Activated CD8-positive, alpha-beta T cell treated with anti-CD3 and anti-CD28 coated beads, Interleukin-2, amount 10 ng/mL, durations not matched to agents 7 days and 5 days (primary cell): ENCODE results near the gene GKAP1. TPM values are rescaled to one million over a fixed set of nuclear protein-coding genes. Genes with fewer than 3 reads are reported as not detected.
"Not testable (repeated sequence)": the region's sequence is repeated elsewhere in the genome, so short reads cannot be mapped to it uniquely, and the experiment has no call there.

Experiments used
- ATAC-seq: fragments of 150-1000 bp; cut with Tn5 transposase; one replicate; pipeline ENCODE4 v1.10.0; 2021; ENCODE audit warnings: moderate library complexity
- CTCF ChIA-PET: fragments of 350-600 bp; sonication (Branson Sonifier 250); formaldehyde crosslinking; loops from one replicate; lab custom pipeline; 2021; ENCODE audit warnings: antibody characterized with exemption; lab: Charles Lee
- POLR2A ChIA-PET: fragments of 350-600 bp; sonication (Branson Sonifier 250); formaldehyde crosslinking; loops from one replicate; lab custom pipeline; 2021; ENCODE audit warnings: antibody characterized with exemption; lab: Charles Lee
- DNase-seq: peaks from one replicate; pipeline ENCODE4 v3.0.0-alpha.2; 2020
- H3K27ac Mint-ChIP-seq: one replicate; pipeline ENCODE4 v1.8.0; 2021; ENCODE audit warnings: mild to moderate bottlenecking, mixed read lengths
- H3K27me3 Mint-ChIP-seq: one replicate; pipeline ENCODE4 v1.8.0; 2021; ENCODE audit warnings: low read depth, mixed read lengths
- H3K36me3 Mint-ChIP-seq: one replicate; pipeline ENCODE4 v1.8.0; 2021; ENCODE audit warnings: low read depth, mixed read lengths
- H3K4me1 Mint-ChIP-seq: one replicate; pipeline ENCODE4 v1.8.0; 2021; ENCODE audit warnings: low read depth, mixed read lengths
- H3K4me3 Mint-ChIP-seq: one replicate; pipeline ENCODE4 v1.8.0; 2021; ENCODE audit warnings: mild to moderate bottlenecking, mixed read lengths
- H3K9me3 Mint-ChIP-seq: one replicate; pipeline ENCODE4 v1.8.0; 2022; ENCODE audit warnings: mixed read lengths; ENCODE audit not compliant: insufficient read depth
- total RNA-seq, 2 experiments: library from RNA; stranded (reverse); gene quantifications; one replicate each; pipeline ENCODE4 v1.2.3, GENCODE V29; 2021

Gene GKAP1
- total RNA-seq, 2 experiments from 2014 or later = 1.8 to 2.4 TPM

DNA sequence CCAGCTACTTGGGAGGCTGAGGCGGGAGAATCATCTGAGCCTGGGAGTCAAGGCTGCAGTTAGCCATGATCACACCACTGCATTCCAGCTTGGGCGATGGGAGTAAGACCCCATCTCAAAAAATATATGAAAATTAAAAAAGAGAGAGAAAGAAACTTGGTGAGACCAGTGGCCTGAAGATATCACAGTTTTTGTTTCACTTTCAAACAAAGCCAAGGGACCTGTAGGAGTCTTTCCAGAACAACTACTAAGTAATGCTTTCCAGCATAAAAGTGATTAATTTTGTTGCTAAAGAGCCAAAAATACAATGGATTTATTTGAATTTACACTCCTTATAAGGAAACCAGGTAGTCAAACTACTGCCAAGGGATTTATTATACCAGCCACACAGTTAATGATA, 23.5 kb downstream of the GKAP1 start:
- ATAC-seq (no peak), DNase-seq (no peak)
- Mint-ChIP-seq H3K9me3 (no peaks in the 10 kb centered on the region), H3K27me3 (no peaks in the 10 kb centered on the region), H3K4me1 (peaks cover 5% of the 10 kb centered on the region), H3K27ac (no peak overlapping the region), H3K4me3 (no peak overlapping the region), H3K36me3 (no peaks in the 10 kb centered on the region)
- ChIA-PET POLR2A (no interaction called here), CTCF (interaction anchor here (1.1 kb wide), 1 partner anchor 86 kb away, joined by 3 read pairs; no protein-coding TSS in a partner anchor)

DNA sequence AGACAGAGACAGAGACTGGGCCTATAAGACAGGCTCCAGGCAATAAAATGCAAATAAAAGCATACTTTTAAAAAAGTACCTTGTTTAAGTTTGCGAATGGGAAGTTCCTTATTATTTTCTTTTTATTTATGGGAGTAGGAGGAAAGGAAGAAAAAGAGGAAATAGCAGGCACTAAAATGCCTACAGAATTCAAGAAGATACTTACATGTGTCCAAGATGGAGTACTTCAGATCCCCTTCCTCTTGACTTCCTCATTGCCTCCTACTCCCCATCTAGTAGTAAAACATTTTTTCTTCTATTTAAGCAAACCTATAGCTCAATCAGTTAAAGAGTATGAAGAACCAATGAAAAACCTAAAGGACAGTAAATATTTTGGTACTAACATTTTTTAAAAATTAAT, 24.8 kb downstream of the GKAP1 start:
- CTCF ChIA-PET = no interaction called here

DNA sequence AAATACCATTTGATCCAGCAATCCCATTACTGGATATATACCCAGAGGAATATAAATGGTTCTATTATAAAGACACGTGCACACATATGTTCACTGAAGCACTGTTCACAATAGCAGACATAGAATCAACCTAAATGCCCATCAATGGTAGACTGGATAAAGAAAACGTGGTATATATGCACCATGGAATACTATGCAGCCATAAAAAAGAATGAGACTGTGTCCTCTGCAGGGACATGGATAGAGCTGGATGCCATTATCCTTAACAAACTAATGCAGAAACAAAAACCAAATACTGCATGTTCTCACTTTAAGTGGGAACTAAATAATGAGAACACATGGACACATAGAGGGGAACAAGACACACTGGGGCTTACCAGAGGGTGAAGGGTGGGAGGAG, 39.4 kb downstream of the GKAP1 start:
- Mint-ChIP-seq H3K9me3 (no peaks in the 10 kb centered on the region), H3K36me3 (no peaks in the 10 kb centered on the region), H3K27me3 (no peaks in the 10 kb centered on the region), H3K4me3 (no peak overlapping the region), H3K4me1 (no peaks in the 10 kb centered on the region), H3K27ac (no peak overlapping the region)
- DNase-seq = no peak
- POLR2A ChIA-PET = no interaction called here
- no peak for ATAC-seq
- CTCF ChIA-PET = no interaction called here

More for the DNA sequence above, 24.8 kb downstream of the GKAP1 start:
- peaks cover 5% of the 10 kb centered on the region for H3K4me1 Mint-ChIP-seq
- POLR2A ChIA-PET = no interaction called here
- H3K9me3 Mint-ChIP-seq = no peaks in the 10 kb centered on the region
- H3K4me3 Mint-ChIP-seq = no peak overlapping the region
- H3K36me3 Mint-ChIP-seq = no peaks in the 10 kb centered on the region
- no peak for DNase-seq
- no peaks in the 10 kb centered on the region for H3K27me3 Mint-ChIP-seq
- no peak overlapping the region for H3K27ac Mint-ChIP-seq
- no peak for ATAC-seq

DNA sequence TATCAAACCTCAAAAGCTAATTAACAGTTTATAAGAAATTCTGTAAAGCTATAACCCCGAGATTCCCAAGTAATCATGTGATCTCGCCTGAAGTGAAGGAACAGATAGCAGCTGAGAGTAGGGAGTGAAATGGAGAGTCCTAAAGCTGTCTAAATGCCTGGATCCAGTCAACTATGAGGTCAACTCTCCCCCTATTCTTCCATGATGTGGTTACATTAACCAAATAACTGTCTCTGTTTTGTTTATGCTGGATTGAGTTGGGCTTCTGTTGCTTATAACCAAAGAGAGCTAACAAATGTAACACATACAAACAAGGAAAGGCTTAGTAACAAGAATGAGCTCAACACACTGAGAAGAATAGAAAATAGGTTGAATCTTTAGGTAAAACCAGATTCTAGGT, 41.6 kb downstream of the GKAP1 start:
- no peak overlapping the region for H3K27ac Mint-ChIP-seq
- DNase-seq (no peak), ATAC-seq (no peak)
- H3K27me3 Mint-ChIP-seq = no peaks in the 10 kb centered on the region
- ChIA-PET POLR2A (no interaction called here), CTCF (interaction anchor here (0.8 kb wide), 1 partner anchor 8 kb away, joined by 3 read pairs; no protein-coding TSS in a partner anchor)
- no peaks in the 10 kb centered on the region for H3K9me3 Mint-ChIP-seq
- H3K36me3 Mint-ChIP-seq = no peaks in the 10 kb centered on the region
- no peak overlapping the region for H3K4me3 Mint-ChIP-seq
- H3K4me1 Mint-ChIP-seq = no peaks in the 10 kb centered on the region

DNA sequence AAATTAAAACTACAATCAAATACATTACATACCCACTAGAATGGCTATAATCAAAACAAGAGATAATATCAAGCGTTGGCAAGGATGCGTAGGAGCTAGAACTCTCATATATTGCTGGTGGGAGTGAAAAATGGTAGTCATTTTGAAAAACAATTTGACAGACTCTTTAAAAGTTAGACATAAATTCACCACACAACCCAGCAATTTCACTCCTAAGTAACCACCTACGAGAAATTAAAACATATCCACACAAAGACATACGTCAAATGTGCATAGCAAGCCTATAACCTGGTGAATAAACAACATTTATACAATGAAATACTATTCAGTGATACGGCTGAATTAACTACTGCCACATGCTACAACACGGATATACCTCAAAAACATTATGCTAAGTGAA, 44.7 kb downstream of the GKAP1 start:
- POLR2A ChIA-PET = no interaction called here
- no peak for ATAC-seq
- no peaks in the 10 kb centered on the region for H3K27me3 Mint-ChIP-seq

DNA sequence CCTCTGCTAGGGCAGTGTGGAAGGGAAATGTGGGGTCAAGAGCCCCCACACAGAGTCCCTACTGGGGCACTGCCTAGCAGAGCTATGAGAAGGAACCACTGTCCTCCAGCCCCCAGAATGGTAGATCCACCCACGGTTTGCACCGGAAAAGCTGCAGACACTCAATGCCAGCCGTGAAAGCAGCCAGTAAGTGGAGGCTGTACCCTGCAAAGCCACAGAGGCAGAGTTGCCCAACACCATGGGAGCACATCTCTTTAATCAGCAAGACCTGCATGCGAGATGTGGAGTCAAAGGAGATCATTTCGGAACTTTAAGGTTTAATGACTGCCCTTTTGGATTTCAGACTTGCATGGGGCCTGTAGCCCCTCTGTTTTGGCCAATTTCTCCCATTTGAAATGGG, 52.2 kb downstream of the GKAP1 start:
- Mint-ChIP-seq H3K27ac (no peak overlapping the region), H3K36me3 (peaks cover 3% of the 10 kb centered on the region), H3K27me3 (no peaks in the 10 kb centered on the region), H3K4me3 (no peak overlapping the region), H3K9me3 (peaks cover 9% of the 10 kb centered on the region), H3K4me1 (no peaks in the 10 kb centered on the region)
- DNase-seq (no peak), ATAC-seq (no peak)
- ChIA-PET CTCF (no interaction called here), POLR2A (no interaction called here)

More for the DNA sequence above, 44.7 kb downstream of the GKAP1 start:
- Mint-ChIP-seq H3K4me3 (no peak overlapping the region), H3K27ac (no peak overlapping the region), H3K36me3 (no peaks in the 10 kb centered on the region), H3K9me3 (no peaks in the 10 kb centered on the region), H3K4me1 (no peaks in the 10 kb centered on the region)
- no peak for DNase-seq
- CTCF ChIA-PET = no interaction called here

DNA sequence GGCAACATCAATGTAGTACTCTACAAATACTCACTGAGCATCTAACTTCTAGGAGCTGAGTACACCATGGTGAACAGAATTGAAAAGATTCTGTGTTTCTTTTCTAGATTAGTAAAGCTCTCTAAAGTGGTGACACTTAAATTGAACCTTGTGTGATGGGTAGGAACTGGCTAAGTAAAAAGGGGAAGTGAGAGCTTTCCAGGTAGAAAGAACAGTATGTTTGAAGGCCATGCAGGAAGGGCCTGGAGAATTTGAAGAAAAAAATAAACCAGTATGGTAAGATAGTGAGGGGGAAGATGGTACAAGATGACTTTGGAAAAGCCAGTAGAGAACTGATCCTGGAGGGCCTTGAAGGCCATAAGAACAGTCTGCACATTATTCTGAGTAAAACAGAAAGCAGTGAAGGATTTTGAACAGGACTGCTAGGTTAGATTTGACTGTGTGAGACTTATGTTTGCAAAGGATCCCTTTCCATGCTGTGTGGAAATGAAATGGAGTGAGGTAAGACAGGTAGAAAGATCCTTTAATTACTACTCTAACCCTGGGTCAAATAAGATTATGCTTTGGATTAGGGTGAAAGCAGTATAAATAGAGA, 63.1 kb downstream of the GKAP1 start:
- ATAC-seq (no peak), DNase-seq (no peak)
- Mint-ChIP-seq H3K4me3 (no peak overlapping the region), H3K4me1 (no peaks in the 10 kb centered on the region), H3K36me3 (no peaks in the 10 kb centered on the region), H3K27me3 (no peaks in the 10 kb centered on the region), H3K27ac (no peak overlapping the region), H3K9me3 (no peaks in the 10 kb centered on the region)
- CTCF ChIA-PET = no interaction called here
- POLR2A ChIA-PET = no interaction called here

DNA sequence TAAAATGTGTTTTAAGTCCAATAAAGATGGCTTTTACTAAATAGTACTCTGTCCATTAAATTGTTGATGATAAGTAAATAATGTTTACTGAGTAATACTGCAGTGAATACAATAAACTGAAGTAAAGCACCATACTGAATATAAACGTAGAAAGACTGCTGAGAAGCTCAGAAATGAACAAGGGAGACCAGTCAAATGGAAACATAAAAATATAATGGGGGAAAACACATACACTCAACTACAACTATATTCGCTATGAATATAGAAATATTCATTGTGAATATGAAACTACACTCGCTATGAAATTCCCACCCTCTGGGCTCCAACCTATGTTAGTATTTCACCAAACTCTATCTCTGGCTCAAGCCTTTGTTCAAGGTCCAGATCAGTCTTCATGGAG, 67.9 kb downstream of the GKAP1 start:
- POLR2A ChIA-PET = no interaction called here
- no peak for DNase-seq
- no peaks in the 10 kb centered on the region for H3K4me1 Mint-ChIP-seq
- H3K36me3 Mint-ChIP-seq = no peaks in the 10 kb centered on the region
- H3K27me3 Mint-ChIP-seq = no peaks in the 10 kb centered on the region
- H3K27ac Mint-ChIP-seq = no peak overlapping the region
- H3K4me3 Mint-ChIP-seq = no peak overlapping the region
- no peak for ATAC-seq
- CTCF ChIA-PET = no interaction called here
- H3K9me3 Mint-ChIP-seq = no peaks in the 10 kb centered on the region

DNA sequence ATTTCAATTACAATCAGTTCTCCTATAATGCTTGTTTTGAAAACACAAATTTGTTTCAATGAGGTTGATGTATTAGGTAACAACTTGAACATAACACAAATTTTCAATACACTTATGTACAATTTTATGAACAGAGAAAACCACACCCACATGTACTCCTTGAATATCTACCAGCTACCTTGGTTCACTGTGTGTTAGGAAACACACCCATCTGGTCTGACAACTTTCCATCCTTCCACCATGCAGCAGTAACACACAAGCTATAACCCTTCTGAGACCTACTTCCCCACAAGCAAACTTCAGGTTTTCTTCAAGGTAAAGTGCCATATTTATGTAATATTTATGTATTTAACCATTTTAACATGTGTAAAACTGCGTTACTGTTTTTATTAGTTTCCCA, 73.4 kb downstream of the GKAP1 start:
- Mint-ChIP-seq H3K36me3 (no peaks in the 10 kb centered on the region), H3K9me3 (no peaks in the 10 kb centered on the region), H3K4me3 (no peak overlapping the region), H3K27ac (no peak overlapping the region), H3K4me1 (no peaks in the 10 kb centered on the region), H3K27me3 (no peaks in the 10 kb centered on the region)
- CTCF ChIA-PET = no interaction called here
- DNase-seq (no peak), ATAC-seq (no peak)
- POLR2A ChIA-PET = no interaction called here

DNA sequence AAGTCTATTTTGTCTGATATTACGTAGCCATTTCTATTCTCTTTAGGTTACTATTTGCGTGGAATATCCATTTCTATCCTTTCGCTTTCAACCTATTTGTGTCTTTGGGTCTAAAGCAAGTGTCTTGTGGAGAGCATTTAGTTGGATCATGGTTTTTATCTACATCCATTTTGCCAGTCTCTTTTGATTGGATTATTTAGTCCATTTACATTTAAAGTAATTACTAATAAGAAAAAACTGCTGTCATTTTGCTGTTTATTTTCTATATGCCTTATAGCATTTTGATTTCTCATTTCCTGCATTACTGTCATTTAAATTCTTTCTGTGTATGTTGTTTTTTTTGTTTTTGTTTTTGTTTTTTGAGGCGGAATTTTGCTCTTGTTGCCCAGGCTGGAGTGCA, 83.8 kb downstream of the GKAP1 start:
- ATAC-seq = no peak
- Mint-ChIP-seq H3K9me3 (peaks cover 4% of the 10 kb centered on the region), H3K27me3 (peaks cover 7% of the 10 kb centered on the region), H3K27ac (no peak overlapping the region), H3K4me3 (no peak overlapping the region), H3K4me1 (no peaks in the 10 kb centered on the region), H3K36me3 (no peaks in the 10 kb centered on the region)
- no peak for DNase-seq
- ChIA-PET POLR2A (no interaction called here), CTCF (no interaction called here)

DNA sequence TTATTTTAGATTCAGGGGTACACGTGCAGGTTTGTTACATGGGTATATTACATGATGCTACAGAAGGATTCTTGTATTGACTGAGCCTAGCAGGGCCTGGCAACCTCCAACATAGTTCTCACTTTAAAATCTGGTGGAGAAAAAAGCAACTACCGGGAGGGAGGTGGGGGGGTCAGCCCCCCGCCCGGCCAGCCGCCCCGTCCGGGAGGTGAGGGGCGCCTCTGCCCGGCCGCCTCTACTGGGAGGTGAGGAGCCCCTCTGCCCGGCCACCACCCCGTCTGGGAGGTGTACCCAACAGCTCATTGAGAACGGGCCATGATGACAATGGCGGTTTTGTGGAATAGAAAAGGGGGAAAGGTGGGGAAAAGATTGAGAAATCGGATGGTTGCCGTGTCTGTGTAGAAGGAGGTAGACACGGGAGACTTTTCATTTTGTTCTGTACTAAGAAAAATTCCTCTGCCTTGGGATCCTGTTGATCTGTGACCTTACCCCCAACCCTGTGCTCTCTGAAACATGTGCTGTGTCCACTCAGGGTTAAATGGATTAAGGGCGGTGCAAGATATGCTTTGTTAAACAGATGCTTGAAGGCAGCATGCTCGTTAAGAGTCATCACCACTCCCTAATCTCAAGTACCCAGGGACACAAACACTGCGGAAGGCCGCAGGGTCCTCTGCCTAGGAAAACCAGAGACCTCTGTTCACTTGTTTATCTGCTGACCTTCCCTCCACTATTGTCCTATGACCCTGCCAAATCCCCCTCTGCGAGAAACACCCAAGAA, 88.8 kb downstream of the GKAP1 start:
- H3K36me3 Mint-ChIP-seq, H3K27ac Mint-ChIP-seq, H3K9me3 Mint-ChIP-seq, DNase-seq, CTCF ChIA-PET, H3K27me3 Mint-ChIP-seq, ATAC-seq, POLR2A ChIA-PET, H3K4me3 Mint-ChIP-seq, H3K4me1 Mint-ChIP-seq: not testable (repeated sequence)

DNA sequence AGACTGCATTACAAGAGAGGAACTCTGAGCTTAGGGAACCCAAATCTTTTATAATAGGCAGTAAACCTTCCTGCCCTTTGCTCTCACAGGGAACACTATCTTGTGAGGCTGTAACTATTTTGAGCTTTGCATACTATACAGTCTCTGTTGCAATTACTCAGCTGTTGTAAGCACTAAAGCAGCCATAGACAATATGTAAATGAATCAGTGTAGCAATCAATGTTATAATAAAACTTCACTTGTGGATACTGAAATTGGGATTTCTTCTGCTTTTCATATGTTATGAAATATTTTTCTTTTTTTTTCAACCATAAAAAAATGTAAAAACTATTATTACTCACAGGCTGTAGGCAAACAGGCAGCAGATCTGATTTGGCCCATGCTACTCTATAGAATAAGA, 93.1 kb downstream of the GKAP1 start:
- peaks cover 2% of the 10 kb centered on the region for H3K27me3 Mint-ChIP-seq
- H3K9me3 Mint-ChIP-seq = no peaks in the 10 kb centered on the region
- H3K4me3 Mint-ChIP-seq = no peak overlapping the region
- no peaks in the 10 kb centered on the region for H3K36me3 Mint-ChIP-seq
- POLR2A ChIA-PET = interaction anchor here (1.4 kb wide), 1 partner anchor 16 kb away, joined by 5 read pairs; the partner anchor contains the start of gene UBQLN1
- no peak for ATAC-seq
- no peak overlapping the region for H3K27ac Mint-ChIP-seq
- CTCF ChIA-PET = no interaction called here
- no peak for DNase-seq
- no peaks in the 10 kb centered on the region for H3K4me1 Mint-ChIP-seq
